ENCODE measurements around the gene TNFRSF4.

The TNFRSF4 gene

DNA sequence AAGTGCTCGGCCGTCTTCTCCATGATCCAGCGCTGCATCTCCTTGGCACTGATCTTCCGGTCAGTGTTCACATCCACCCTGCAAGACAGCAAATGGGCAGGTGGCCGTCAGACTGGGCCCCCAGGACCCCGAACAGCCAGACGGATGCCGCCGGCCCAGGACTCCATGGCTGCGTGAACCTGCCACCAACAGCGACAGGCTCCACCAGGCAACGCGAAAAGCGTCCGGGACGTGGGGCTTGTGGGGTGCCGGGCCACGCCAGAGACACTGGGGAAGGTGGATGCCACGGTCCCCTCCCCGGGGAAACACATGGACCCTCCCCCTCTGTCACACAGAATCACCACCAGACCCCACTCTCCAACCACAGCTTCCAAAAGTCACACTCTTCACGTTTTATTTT, 9.9 kb upstream of the TNFRSF4 start:
- no peak overlapping the region for H3K27ac ChIP-seq (replicated peaks)
- H3K27me3 ChIP-seq (ENCODE audit: insufficient read depth, poor library complexity, severe bottlenecking), result no peaks in the 10 kb centered on the region
- TF ChIP-seq CTCF (IDR thresholded peaks at IDR 0.05; ENCODE audit: insufficient read depth, low read length), result no peak
- no peak for TF ChIP-seq GABPA (IDR thresholded peaks at IDR 0.05; ENCODE audit: low read depth)
- TF ChIP-seq POLR2AphosphoS5 (IDR thresholded peaks at IDR 0.05; ENCODE audit: low read depth), result no peak
- TF ChIP-seq, protein P1, sequence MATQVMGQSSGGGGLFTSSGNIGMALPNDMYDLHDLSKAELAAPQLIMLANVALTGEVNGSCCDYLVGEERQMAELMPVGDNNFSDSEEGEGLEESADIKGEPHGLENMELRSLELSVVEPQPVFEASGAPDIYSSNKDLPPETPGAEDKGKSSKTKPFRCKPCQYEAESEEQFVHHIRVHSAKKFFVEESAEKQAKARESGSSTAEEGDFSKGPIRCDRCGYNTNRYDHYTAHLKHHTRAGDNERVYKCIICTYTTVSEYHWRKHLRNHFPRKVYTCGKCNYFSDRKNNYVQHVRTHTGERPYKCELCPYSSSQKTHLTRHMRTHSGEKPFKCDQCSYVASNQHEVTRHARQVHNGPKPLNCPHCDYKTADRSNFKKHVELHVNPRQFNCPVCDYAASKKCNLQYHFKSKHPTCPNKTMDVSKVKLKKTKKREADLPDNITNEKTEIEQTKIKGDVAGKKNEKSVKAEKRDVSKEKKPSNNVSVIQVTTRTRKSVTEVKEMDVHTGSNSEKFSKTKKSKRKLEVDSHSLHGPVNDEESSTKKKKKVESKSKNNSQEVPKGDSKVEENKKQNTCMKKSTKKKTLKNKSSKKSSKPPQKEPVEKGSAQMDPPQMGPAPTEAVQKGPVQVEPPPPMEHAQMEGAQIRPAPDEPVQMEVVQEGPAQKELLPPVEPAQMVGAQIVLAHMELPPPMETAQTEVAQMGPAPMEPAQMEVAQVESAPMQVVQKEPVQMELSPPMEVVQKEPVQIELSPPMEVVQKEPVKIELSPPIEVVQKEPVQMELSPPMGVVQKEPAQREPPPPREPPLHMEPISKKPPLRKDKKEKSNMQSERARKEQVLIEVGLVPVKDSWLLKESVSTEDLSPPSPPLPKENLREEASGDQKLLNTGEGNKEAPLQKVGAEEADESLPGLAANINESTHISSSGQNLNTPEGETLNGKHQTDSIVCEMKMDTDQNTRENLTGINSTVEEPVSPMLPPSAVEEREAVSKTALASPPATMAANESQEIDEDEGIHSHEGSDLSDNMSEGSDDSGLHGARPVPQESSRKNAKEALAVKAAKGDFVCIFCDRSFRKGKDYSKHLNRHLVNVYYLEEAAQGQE (IDR thresholded peaks at IDR 0.05; ENCODE audit: insufficient replicate concordance, low read depth), result no peak
- no peak for TF ChIP-seq SPI1 (IDR thresholded peaks at IDR 0.05; ENCODE audit: borderline replicate concordance, low read depth)
- no peak overlapping the region for H3K4me3 ChIP-seq (replicated peaks; ENCODE audit: insufficient read depth, low read length)
- DNase-seq (ENCODE audit: low read depth in 1 of 2, low spot score in 1 of 2), result no peak

GRCh38 chr1:1223321-1223720, 9.4 kb upstream of the TNFRSF4 start:
- H3K4me3 ChIP-seq (replicated peaks; ENCODE audit: insufficient read depth, low read length), result no peak overlapping the region
- TF ChIP-seq CTCF (IDR thresholded peaks at IDR 0.05; ENCODE audit: insufficient read depth, low read length) (no peak), SPI1 (IDR thresholded peaks at IDR 0.05; ENCODE audit: borderline replicate concordance, low read depth) (no peak), POLR2AphosphoS5 (IDR thresholded peaks at IDR 0.05; ENCODE audit: low read depth) (no peak), GABPA (IDR thresholded peaks at IDR 0.05; ENCODE audit: low read depth) (no peak)
- TF ChIP-seq, protein P1 (IDR thresholded peaks at IDR 0.05; ENCODE audit: insufficient replicate concordance, low read depth), result no peak
- no peak overlapping the region for H3K27ac ChIP-seq (replicated peaks)
- DNase-seq (ENCODE audit: low read depth in 1 of 2, low spot score in 1 of 2), result no peak
- no peaks in the 10 kb centered on the region for H3K27me3 ChIP-seq (ENCODE audit: insufficient read depth, poor library complexity, severe bottlenecking)

GRCh38 chr1:1222575-1223225, 8.7 kb upstream of the TNFRSF4 start:
- Histone ChIP-seq H3K4me3 (replicated peaks; ENCODE audit: insufficient read depth, low read length) (no peak overlapping the region), H3K27ac (replicated peaks) (no peak overlapping the region), H3K27me3 (ENCODE audit: insufficient read depth, poor library complexity, severe bottlenecking) (no peaks in the 10 kb centered on the region)
- no peak for DNase-seq (ENCODE audit: low read depth in 1 of 2, low spot score in 1 of 2)
- TF ChIP-seq, protein P1 (IDR thresholded peaks at IDR 0.05; ENCODE audit: insufficient replicate concordance, low read depth), result no peak
- TF ChIP-seq SPI1 (IDR thresholded peaks at IDR 0.05; ENCODE audit: borderline replicate concordance, low read depth) (no peak), CTCF (IDR thresholded peaks at IDR 0.05; ENCODE audit: insufficient read depth, low read length) (no peak), POLR2AphosphoS5 (IDR thresholded peaks at IDR 0.05; ENCODE audit: low read depth) (no peak), GABPA (IDR thresholded peaks at IDR 0.05; ENCODE audit: low read depth) (no peak)

Measured in HL-60 (cell line).